OCI-LY1 (cell line): ENCODE data around the gene CGB2.
"Not testable (repeated sequence)": the region's sequence is repeated elsewhere in the genome, so short reads cannot be mapped to it uniquely, and the experiment has no call there.

Source experiments
- EZH2 ChIP-seq: fragments of 200-600 bp; sonication (generic), shearing (Covaris generic); IDR thresholded peaks from 2 replicates; pipeline ENCODE4 v1.8.0; 2017; ENCODE audit warnings: borderline replicate concordance, mixed run types, mild to moderate bottlenecking, antibody characterized with exemption, low read length, moderate library complexity, mixed read lengths
- TF ChIP-seq, protein P1 (sequence below): fragments of 200-600 bp; sonication (generic), shearing (Covaris generic); IDR thresholded peaks from 2 replicates; pipeline ENCODE4 v1.5.1; 2017; ENCODE audit warnings: mild to moderate bottlenecking, antibody characterized with exemption, low read length, moderate library complexity, mixed read lengths

DNA sequence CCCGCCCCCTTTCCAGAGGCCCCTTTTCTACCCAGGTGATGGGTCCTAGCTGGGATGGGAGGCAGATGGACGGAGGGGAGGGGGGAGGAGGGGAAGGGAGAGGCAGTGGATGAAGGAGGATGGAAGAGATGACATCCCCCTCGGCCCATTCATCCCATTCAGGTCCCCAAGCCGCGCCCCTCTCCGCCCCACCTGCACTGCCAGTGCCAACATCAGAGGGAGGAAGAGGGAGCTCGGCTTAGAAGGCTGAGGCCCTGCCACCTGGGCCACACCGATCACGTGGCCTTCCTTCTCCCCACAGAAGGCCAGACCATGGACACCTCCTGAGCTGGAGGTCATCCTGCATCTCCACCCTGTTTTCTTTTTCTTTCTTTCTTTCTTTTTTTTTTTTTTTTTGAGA is 3.0 kb upstream of the CGB2 start:
- TF ChIP-seq, protein P1, sequence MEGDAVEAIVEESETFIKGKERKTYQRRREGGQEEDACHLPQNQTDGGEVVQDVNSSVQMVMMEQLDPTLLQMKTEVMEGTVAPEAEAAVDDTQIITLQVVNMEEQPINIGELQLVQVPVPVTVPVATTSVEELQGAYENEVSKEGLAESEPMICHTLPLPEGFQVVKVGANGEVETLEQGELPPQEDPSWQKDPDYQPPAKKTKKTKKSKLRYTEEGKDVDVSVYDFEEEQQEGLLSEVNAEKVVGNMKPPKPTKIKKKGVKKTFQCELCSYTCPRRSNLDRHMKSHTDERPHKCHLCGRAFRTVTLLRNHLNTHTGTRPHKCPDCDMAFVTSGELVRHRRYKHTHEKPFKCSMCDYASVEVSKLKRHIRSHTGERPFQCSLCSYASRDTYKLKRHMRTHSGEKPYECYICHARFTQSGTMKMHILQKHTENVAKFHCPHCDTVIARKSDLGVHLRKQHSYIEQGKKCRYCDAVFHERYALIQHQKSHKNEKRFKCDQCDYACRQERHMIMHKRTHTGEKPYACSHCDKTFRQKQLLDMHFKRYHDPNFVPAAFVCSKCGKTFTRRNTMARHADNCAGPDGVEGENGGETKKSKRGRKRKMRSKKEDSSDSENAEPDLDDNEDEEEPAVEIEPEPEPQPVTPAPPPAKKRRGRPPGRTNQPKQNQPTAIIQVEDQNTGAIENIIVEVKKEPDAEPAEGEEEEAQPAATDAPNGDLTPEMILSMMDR: not testable (repeated sequence)
- TF ChIP-seq EZH2: not testable (repeated sequence)
